Hair follicular keratinocyte (primary cell): ENCODE results near the gene FCHO1. TPM values are rescaled to one million over a fixed set of nuclear protein-coding genes. Genes with fewer than 3 reads are reported as not detected.

ENCODE experiments used
- total RNA-seq: library from RNA; depleted of rRNA; stranded (reverse); fragments of >200 nt; gene quantifications from 2 replicates; pipeline ENCODE4 v1.2.3, GENCODE V29; 2015

The FCHO1 gene, protein sequence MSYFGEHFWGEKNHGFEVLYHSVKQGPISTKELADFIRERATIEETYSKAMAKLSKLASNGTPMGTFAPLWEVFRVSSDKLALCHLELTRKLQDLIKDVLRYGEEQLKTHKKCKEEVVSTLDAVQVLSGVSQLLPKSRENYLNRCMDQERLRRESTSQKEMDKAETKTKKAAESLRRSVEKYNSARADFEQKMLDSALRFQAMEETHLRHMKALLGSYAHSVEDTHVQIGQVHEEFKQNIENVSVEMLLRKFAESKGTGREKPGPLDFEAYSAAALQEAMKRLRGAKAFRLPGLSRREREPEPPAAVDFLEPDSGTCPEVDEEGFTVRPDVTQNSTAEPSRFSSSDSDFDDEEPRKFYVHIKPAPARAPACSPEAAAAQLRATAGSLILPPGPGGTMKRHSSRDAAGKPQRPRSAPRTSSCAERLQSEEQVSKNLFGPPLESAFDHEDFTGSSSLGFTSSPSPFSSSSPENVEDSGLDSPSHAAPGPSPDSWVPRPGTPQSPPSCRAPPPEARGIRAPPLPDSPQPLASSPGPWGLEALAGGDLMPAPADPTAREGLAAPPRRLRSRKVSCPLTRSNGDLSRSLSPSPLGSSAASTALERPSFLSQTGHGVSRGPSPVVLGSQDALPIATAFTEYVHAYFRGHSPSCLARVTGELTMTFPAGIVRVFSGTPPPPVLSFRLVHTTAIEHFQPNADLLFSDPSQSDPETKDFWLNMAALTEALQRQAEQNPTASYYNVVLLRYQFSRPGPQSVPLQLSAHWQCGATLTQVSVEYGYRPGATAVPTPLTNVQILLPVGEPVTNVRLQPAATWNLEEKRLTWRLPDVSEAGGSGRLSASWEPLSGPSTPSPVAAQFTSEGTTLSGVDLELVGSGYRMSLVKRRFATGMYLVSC
- total RNA-seq: 1.4 and 3.7 TPM in 2 replicates

DNA sequence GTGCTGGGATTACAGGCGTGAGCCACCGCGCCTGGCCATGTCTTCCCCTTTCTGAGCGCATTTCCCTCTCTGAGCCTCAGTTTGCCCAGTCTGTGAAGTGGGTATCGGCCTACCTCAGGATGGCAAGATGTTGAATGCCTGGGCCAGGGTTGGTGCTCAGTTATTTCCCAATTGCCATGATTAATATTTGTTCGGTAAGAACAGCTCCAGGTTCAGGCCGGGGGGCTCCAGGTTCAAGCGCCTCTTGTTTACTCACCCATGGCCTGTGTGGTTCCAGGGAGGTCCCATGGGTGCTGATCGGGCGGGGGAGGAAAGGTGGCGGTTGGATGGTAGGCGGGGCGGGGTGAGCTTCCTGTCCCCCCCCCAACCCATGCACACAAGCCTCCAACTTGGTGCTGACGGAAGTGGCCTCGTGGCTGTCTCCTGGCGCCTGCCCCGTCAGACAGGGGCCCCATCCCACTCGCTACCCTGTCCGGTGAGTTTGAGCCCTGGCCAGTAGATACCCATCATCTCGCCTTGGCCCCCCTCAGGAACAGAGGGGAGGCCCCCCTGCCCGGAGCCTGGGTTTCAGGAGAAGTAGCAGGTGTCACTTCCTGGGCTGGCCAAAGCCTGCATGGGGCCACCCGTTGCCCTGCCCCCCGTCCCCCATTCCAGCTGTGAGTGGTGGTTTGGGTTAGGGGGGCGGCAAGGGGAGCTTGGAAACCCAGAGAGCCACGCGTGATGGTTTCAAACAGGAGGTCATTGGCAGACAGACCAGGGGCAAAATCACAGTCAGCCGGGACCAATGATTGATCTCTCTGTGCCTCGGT is at the start of gene FCHO1:
Gene FCHO1 (plus strand): TSS at position 375 of the 809 bp plus-strand sequence. CDS start 3,688 bp downstream, outside the sequence.

DNA sequence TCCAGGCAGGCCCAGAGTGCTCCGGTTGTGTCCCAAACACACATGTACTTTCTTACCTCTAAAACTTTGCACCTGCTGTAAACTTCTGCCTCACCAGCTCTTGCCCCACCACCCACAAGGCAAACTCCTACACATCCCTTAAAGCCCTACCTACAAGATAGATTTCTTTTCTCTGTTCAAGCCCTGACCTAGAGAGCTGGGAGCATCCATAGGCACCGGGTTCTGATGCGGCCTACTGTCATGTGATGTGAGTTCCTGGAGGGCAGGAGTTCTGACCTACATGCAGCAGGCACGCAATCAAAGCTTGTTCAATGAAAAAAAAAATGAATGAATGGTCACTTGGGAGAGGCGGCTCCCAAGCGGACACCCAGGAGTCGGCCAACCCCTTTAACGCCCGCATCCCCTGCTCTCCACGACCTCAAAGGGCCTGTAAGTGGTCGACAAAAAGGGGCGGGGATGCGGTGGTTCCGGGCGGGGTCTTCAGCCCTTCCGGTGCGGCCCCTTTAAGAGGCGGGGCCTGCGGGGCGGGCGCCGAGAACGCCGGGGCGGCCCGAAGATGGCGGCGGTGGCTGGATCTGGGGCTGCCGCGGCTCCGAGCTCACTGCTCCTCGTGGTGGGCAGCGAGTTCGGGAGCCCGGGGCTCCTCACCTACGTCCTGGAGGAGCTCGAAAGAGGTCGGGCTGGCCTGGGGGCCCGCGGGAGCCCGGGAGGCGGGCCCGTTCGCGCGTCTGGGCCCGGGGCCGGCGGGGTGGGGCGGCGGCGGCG is 32.1 kb upstream of the FCHO1 start, which contains the start of gene MAP1S:
Gene MAP1S (plus strand): TSS at position 534 of the 765 bp plus-strand sequence. CDS start 23 bp downstream, at position 557.

DNA sequence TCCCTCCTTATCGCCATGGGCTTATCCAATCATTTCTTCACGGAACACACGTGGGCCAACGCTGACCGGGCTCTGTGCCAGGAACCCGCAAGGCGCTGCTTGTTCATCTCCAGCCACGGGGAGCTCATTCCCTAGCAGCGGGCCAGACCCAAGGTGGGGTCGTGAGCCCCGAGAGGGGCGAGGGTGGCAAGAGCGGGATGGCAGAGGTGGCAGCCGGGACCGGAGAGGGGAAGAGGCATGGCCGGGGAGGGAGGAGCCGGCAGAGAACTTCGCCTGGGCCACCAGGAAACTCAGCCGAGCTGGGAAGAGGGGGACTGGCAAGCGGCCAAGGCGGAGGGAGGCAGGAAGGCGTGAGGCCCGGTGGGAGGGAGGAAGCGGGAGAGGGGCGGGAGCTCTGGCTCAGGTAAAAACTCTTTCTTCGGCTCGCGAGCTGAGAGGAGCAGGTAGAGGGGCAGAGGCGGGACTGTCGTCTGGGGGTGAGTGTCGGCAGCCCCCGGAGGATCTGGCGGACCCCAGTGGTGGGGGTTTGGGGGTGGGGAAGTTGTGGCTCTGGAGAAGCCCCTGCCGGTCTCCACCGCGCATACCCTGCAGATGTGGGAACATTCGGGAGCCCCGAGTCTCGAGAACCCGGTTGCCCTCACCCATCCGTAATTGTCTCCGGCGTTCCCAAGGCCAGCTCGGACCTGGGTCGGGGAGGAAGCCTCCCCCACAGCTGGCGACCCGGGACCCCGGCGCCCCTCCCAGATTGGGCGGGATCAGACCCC is 43.6 kb downstream of the FCHO1 start, which contains the start of gene B3GNT3:
Gene B3GNT3 (plus strand): TSS at position 408 of the 764 bp plus-strand sequence. CDS start 12,670 bp downstream, outside the sequence.

DNA sequence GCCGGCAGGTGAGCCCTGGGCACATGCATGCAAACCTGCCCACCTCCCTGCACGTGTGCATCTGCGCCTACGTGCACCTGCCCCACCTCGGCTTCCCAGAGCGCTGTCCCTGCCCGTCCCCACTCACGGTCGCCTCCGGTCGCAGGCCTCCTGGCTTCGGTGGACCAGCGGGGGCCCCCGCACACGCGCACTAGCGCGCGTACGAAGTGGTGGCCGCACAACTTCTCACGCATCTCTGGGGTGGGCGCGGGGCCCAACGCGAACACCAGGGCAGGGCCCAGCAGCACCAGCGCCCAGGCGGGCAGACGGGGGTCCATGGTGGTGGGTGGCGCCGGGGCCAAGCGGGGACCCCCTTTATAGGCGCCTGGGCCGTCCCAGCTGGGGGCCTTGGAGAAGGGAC is 69.9 kb downstream of the FCHO1 start, which contains the start of gene INSL3:
Gene INSL3 (minus strand): TSS at position 330 of the 400 bp plus-strand sequence. CDS start 13 bp downstream, at position 317.

Other genes with a start within 250 kb of the FCHO1 start
- gene PGLS, start 239.8 kb upstream of the FCHO1 start, total RNA-seq: 90.5 and 110 TPM in 2 replicates
- 92.9 and 107 TPM in 2 replicates for gene COLGALT1, start 195.8 kb upstream of the FCHO1 start, total RNA-seq
- 0.04 and 0.55 TPM in 2 replicates for gene UNC13A, start 63.1 kb upstream of the FCHO1 start, total RNA-seq
- gene MAP1S, start 32.0 kb upstream of the FCHO1 start, total RNA-seq: 22.2 and 25.0 TPM in 2 replicates
- gene B3GNT3, start 43.7 kb downstream of the FCHO1 start, total RNA-seq: 8.0 and 13.7 TPM in 2 replicates
- not detected in 2 replicates for gene INSL3, start 70.0 kb downstream of the FCHO1 start, total RNA-seq
- gene JAK3, start 96.5 kb downstream of the FCHO1 start, total RNA-seq: 0.42 and 1.6 TPM in 2 replicates
- 1,779 and 2,048 TPM in 2 replicates for gene RPL18A, start 108.4 kb downstream of the FCHO1 start, total RNA-seq
- not detected in 2 replicates for gene SLC5A5, start 120.5 kb downstream of the FCHO1 start, total RNA-seq
- gene CCDC124, start 181.5 kb downstream of the FCHO1 start, total RNA-seq: 62.5 and 103 TPM in 2 replicates
- not detected in 2 replicates for gene KCNN1, start 215.6 kb downstream of the FCHO1 start, total RNA-seq